K562 treated with DMSO at 1 percent for 12 hours (cell line): ENCODE measurements around the gene MADCAM1. TPM values are rescaled to one million over a fixed set of nuclear protein-coding genes. Genes with fewer than 3 reads are reported as not detected.

Experiments
- total RNA-seq: library from RNA; unstranded; fragments of 300-600 nt; gene quantifications from 2 replicates; pipeline ENCODE4 v1.2.3, GENCODE V29; 2022; ENCODE audit not compliant: insufficient read depth

The MADCAM1 gene
- total RNA-seq = 1.0 TPM in 1 of 2 replicates, not detected in the other

DNA sequence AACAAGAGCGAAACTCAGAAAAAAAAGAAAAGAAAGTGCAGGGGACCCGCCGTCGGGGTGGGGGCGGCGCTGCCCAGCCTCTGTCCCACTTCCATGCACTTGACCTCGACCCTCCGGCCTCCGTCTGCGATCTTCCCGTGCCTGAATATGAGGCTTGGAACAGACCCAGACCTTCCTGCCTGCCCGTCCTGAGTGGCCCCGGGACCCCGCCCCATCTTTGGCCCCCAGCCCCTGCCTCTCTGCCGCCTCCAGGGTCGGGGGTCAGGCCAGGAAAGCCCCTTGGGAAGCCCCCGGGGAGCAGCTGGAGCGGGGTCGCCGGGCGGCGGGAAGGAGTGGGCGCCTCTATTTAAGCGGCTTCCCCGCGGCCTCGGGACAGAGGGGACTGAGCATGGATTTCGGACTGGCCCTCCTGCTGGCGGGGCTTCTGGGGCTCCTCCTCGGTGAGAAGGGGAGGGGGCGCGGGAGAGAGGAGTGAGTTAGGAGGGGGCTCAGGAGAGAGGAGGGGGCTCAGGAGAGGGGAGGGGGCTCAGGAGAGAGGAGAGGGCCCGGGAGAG is at the start of gene MADCAM1:
Gene MADCAM1, plus strand, starts transcription at position 375 of the 554 bp plus-strand sequence. Its CDS starts 14 bp downstream, at position 389.

DNA sequence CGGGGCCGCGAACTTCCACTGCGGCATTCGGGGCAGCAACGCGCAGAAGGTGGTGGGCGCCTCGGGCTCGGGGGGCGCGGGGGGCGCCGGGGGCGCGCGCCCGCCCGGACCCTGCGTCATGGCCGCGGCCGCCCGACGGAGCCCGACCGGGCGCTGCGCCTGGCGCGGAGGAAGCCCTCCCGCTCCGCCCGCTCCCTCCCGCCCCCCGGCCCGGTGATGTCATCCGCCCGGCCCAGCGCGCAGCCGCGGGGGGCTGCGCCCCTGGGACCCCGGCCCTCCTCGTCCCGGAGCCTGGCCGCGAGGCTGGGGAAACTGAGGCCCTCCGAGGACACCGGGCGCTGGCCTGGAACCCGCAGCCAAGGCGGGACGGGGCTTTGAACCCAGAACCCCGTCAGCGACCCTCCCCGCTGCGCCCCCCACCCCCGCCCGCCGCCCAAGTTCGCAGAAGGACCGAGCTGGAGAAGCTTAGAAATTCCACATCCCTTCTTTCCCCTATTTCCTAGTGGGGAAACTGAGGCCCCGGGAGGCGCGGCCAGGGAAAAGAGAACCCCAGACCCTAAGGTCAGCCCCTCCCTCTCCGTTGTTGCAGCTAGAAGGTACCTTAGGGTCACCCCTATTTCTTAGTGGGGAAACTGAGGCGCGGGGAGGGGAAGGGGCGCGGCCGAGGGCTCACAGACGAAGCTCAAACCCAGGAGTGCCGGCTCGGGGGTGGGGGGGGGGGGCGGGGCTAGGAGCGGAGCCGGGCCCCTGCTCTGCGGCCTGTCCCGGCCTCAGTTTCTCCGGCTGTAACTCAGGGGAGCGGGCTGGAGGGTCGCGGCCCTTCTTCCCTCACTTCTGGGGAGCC is 35.2 kb upstream of the MADCAM1 start, which contains the start of gene SHC2:
Gene SHC2, minus strand, starts transcription at position 157 of the 844 bp plus-strand sequence. Its CDS starts 37 bp downstream, at position 120.

DNA sequence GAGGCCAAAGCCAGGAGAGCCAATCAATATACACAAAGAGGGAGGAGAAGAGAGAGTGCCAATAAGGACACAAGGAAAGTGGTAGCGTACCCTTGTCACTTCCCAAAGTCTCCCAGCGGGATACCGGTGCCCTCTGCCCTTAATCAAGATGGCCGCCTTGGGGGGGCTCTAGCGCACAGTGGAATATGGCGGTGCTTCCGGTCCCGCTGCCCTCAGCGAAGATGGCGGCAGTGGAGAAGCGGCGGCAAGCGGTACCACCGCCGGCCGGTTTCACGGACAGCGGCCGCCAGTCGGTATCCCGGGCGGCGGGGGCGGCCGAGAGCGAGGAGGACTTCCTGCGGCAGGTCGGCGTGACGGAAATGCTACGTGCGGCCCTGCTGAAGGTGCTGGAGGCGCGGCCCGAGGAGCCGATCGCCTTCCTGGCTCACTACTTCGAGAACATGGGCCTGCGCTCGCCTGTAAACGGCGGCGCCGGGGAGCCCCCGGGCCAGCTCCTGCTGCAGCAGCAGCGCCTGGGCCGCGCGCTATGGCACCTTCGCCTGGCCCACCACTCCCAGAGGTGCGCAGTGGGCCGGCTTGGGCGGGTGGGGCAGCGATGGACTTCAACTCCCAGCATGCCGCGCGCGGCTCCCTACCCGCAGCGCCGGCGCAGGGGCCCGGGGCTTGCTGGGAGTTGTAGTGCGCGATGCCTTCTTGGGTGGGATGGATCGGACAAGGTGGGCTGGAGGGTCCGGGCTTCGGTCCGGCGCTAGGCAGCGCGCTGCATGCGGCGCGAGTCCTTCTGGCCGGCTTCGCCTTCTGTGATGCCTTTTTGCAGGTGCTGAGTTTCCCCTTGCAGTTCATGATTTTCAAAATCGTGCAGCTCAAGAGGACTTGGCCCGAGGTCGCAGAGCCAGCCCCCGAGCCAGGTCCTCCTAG is 11.3 kb downstream of the MADCAM1 start, which contains the start of gene TPGS1:
Gene TPGS1, plus strand, starts transcription at position 212 of the 918 bp plus-strand sequence. Its CDS starts 10 bp downstream, at position 222.

DNA sequence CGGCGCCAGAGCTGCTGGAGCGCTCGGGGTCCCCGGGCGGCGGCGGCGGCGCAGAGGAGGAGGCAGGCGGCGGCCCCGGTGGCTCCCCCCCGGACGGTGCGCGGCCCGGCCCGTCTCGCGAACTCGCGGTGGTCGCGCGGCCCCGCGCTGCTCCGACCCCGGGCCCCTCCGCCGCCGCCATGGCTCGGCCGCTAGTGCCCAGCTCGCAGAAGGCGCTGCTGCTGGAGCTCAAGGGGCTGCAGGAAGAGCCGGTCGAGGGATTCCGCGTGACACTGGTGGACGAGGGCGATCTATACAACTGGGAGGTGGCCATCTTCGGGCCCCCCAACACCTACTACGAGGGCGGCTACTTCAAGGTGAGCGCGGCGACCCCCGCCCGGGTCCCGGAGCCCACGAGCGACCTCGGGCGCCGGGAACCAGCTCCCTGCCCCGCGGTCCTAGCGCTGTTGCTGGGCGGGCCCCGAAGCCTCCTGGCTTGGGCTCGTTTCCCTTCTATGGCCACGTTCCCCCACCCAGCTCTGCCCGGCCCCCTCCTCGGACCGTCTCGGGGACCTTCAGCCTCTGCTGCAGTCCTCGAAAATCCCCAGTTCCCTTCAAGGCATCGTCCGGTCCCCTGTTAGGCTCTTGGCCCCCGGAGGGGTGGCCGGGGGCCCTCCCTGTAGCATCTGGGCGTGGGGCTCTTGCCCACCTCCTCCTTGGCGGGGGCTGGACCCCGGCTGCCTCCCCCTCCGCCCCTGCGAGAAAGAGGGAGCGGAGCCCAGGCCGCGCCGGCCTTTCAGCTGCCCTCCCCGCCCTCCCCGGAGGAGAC is 35.7 kb downstream of the MADCAM1 start, which contains the start of gene CDC34:
Gene CDC34, plus strand, starts transcription at position 8 of the 808 bp plus-strand sequence. Its CDS starts 172 bp downstream, at position 180.

DNA sequence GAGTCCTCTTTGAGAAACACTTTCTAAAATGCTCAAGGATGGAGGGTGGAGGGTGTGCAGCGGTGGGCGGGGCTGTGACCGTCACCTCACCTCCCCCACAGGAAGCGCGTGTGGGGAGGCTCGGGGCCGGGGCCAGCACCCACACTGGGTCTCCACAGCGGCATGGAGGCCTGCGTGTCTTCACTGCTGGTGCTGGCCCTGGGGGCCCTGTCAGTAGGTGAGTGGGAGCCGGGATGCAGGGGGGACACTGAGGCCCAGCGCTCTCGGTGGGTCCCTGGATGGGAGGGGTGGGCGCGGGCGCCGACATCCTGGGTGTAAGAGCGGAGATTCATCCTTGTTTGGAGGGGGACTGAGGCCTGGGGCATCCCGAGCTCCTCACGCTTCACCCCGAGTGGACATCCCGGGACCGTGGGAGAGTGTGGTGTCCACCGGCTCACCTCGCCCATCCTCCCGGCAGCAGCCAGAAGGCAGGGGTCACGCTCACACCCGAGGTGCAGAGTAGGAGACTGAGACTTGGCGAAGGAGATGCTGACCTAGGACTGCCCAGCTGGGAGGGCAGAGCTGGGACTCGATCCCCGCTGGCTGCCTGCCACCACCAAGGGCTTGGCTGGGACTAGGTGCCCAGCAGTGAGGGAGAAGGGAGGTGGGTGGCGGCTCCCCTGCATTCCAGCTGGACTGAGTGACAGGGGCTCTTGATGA is 47.8 kb downstream of the MADCAM1 start, which contains the start of gene GZMM:
Gene GZMM, plus strand, starts transcription at position 144 of the 699 bp plus-strand sequence. Its CDS starts 19 bp downstream, at position 163.

Other genes with a start within 250 kb of the MADCAM1 start
- not detected in 2 replicates for gene PLPP2, start 205.1 kb upstream of the MADCAM1 start, total RNA-seq
- 29.8 and 31.5 TPM in 2 replicates for gene MIER2, start 151.7 kb upstream of the MADCAM1 start, total RNA-seq
- gene C2CD4C, start 87.3 kb upstream of the MADCAM1 start, total RNA-seq = not detected in 2 replicates
- 0.49 and 2.1 TPM in 2 replicates for gene SHC2, start 35.5 kb upstream of the MADCAM1 start, total RNA-seq
- gene TPGS1, start 11.0 kb downstream of the MADCAM1 start, total RNA-seq = 50.0 and 96.2 TPM in 2 replicates
- gene CDC34, start 35.3 kb downstream of the MADCAM1 start, total RNA-seq = 134 and 173 TPM in 2 replicates
- 2.5 and 3.2 TPM in 2 replicates for gene GZMM, start 47.6 kb downstream of the MADCAM1 start, total RNA-seq
- 539 and 624 TPM in 2 replicates for gene BSG, start 76.1 kb downstream of the MADCAM1 start, total RNA-seq
- gene HCN2, start 93.4 kb downstream of the MADCAM1 start, total RNA-seq = 3.5 and 4.7 TPM in 2 replicates
- gene POLRMT, start 137.1 kb downstream of the MADCAM1 start, total RNA-seq = 86.8 and 92.3 TPM in 2 replicates
- gene FGF22, start 143.4 kb downstream of the MADCAM1 start, total RNA-seq = 0.58 and 0.74 TPM in 2 replicates
- 77.4 and 85.9 TPM in 2 replicates for gene RNF126, start 166.7 kb downstream of the MADCAM1 start, total RNA-seq
- 5.5 and 11.6 TPM in 2 replicates for gene FSTL3, start 179.9 kb downstream of the MADCAM1 start, total RNA-seq
- 26.1 and 36.0 TPM in 2 replicates for gene PRSS57, start 199.0 kb downstream of the MADCAM1 start, total RNA-seq
- 11.5 and 13.7 TPM in 2 replicates for gene PALM, start 212.4 kb downstream of the MADCAM1 start, total RNA-seq